ENCODE data around the gene F2. TPM values are rescaled to one million over a fixed set of nuclear protein-coding genes. Genes with fewer than 3 reads are reported as not detected.
"Not testable (repeated sequence)": the region's sequence is repeated elsewhere in the genome, so short reads cannot be mapped to it uniquely, and the experiment has no call there.

Gene F2
- total RNA-seq (2014; rRNA removed; shearing (Covaris generic)), result 0.06 and 0.15 TPM in 2 replicates

- no peak within 1 kb of the TSS for H3K4me3 ChIP-seq
- no peaks in the 10 kb centered on the region for H3K27me3 ChIP-seq
- no peak within 1 kb of the TSS for H3K27ac ChIP-seq
- H3K36me3 ChIP-seq, result no peaks in the 10 kb centered on the region
- DNase-seq, result no peak
- peaks cover 8% of the 10 kb centered on the region for H3K4me1 ChIP-seq
- no peaks in the 10 kb centered on the region for H3K9me3 ChIP-seq (replicated peaks)
Observed at GRCh38 chr11:46719048-46719542, at the start of gene F2. F2 (plus strand) TSS chr11:46719213; CDS start chr11:46719236, 23 bp downstream.

- DNase-seq, result peak in 1 of 2 experiments; percentile 31
Observed at GRCh38 chr11:46669711-46670139, 49.3 kb upstream of the F2 start.

DNA sequence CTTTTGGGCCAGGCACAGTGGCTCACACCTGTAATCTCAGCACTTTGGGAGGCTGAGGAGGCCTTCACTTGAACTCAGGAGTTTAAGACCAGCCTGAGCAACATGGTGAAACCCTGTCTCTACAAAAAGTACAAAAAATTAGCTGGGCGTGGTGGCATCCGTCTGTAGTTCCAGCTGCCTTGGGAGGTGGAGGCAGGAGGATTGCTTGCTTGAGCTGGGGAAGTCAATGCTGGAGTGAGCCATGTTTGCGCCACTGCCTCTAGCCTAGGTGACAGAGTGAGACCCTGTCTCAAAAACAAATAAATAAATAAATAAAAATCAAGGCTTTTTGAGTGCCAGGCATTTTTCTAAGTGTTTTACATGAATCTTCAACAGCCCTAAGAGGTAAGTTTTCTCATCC is 48.5 kb upstream of the F2 start:
- H3K4me1 ChIP-seq, result peaks cover 23% of the 10 kb centered on the region
- peaks cover 40% of the 10 kb centered on the region for H3K36me3 ChIP-seq
- H3K9me3 ChIP-seq (replicated peaks); DNase-seq; H3K4me3 ChIP-seq; H3K27ac ChIP-seq; H3K27me3 ChIP-seq: not testable (repeated sequence)

More at GRCh38 chr11:46669711-46670139, 49.3 kb upstream of the F2 start:
- Histone ChIP-seq H3K27me3 (no peaks in the 10 kb centered on the region), H3K9me3 (replicated peaks) (no peaks in the 10 kb centered on the region), H3K4me3 (no peak overlapping the region), H3K4me1 (peaks cover 19% of the 10 kb centered on the region), H3K27ac (no peak overlapping the region), H3K36me3 (peaks cover 42% of the 10 kb centered on the region)

- Histone ChIP-seq H3K4me3 (no peak overlapping the region), H3K27me3 (no peaks in the 10 kb centered on the region), H3K27ac (no peak overlapping the region), H3K9me3 (replicated peaks) (no peaks in the 10 kb centered on the region), H3K4me1 (peaks cover 36% of the 10 kb centered on the region), H3K36me3 (peaks cover 28% of the 10 kb centered on the region)
- DNase-seq, result no peak
Observed at GRCh38 chr11:46671958-46672315, 47.1 kb upstream of the F2 start.

DNA sequence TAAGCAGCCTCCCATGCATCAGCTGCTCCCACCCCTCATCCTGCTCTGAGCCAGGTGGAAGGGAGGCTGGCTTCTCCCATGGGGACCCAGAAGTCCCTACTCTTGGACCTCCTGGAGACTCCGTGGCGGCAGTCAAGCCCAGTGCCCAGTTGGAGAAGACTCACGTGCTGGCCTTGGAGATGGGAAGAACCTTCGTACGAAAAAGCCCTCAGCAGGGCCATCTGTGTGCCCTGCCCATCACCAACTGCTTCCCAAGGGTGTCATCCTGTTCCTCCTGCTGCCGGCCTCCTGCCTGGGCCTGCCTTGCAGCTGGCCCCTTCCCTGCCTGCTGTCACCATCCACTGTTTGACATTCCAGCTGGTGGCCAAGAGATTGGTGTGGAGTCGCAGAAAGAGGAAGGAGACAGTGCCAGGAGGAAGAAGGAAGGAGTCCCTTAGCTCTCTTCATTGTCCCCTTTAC is 46.6 kb upstream of the F2 start:
- Histone ChIP-seq H3K27ac (no peak overlapping the region), H3K9me3 (replicated peaks) (no peaks in the 10 kb centered on the region), H3K4me3 (no peak overlapping the region), H3K36me3 (peaks cover 28% of the 10 kb centered on the region), H3K4me1 (peaks cover 37% of the 10 kb centered on the region), H3K27me3 (no peaks in the 10 kb centered on the region)
- DNase-seq, result no peak

DNA sequence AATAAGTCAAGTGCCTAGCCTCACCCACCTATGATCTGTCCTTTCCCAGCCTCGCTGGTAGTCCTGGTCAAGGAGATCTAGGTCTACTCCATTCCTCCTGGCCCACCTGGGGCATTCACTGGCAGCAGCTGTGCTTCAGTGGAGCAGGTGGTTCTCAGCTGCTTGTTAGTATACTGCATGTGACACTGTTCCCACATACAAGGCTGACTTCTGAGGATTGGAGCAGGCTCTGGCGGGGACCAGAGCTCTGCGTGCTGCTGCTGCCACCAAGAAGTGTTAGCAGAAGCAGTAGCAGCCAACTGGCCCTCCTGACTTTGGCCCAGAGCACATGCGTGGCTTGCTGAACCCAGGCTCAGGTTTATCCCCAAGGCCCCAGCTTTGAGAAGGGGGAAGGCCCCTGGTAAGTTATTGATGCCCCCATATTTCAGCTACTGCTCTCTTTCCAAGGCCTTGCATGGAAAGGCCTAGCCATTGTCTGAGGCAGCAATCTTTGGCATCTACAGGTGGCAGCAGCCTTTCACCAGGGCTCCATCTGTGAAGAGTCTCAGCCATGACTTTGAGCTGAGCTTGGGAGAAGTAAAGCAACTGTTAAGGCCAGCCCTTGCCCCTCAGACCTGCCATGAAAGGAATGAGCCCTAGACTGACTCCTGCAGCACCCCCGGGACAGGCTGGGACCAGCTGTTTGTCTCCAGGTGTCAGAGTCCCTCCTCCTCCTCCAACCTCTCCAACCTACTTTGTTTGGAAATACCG is 45.1 kb upstream of the F2 start:
- Histone ChIP-seq H3K4me1 (peaks cover 37% of the 10 kb centered on the region), H3K27ac (peak overlapping the region; percentile 83; the same call in 1 of the 2 replicates), H3K9me3 (replicated peaks) (no peaks in the 10 kb centered on the region), H3K27me3 (no peaks in the 10 kb centered on the region), H3K36me3 (peaks cover 21% of the 10 kb centered on the region), H3K4me3 (no peak overlapping the region)
- peak in 1 of 2 experiments; percentile 34 for DNase-seq

- Histone ChIP-seq H3K4me3 (no peak overlapping the region), H3K27me3 (no peaks in the 10 kb centered on the region), H3K27ac (peak overlapping the region; percentile 83), H3K9me3 (replicated peaks) (no peaks in the 10 kb centered on the region), H3K4me1 (peaks cover 37% of the 10 kb centered on the region), H3K36me3 (peaks cover 13% of the 10 kb centered on the region)
- DNase-seq, result peak; percentile 98 to 99
Observed at GRCh38 chr11:46674463-46675287, 44.3 kb upstream of the F2 start.

GRCh38 chr11:46675288-46675851 is 43.6 kb upstream of the F2 start:
- peak; percentile 75 to 84 for DNase-seq

GRCh38 chr11:46675949-46676348 is 43.1 kb upstream of the F2 start:
- no peak overlapping the region for H3K4me3 ChIP-seq
- H3K27me3 ChIP-seq, result no peaks in the 10 kb centered on the region
- H3K27ac ChIP-seq, result peak overlapping the region; percentile 83
- H3K36me3 ChIP-seq, result peaks cover 10% of the 10 kb centered on the region; the same call in 1 of the 2 replicates
- H3K4me1 ChIP-seq, result peaks cover 34% of the 10 kb centered on the region
- no peak for DNase-seq
- no peaks in the 10 kb centered on the region for H3K9me3 ChIP-seq (replicated peaks)

More at GRCh38 chr11:46675288-46675851, 43.6 kb upstream of the F2 start:
- Histone ChIP-seq H3K9me3 (replicated peaks) (no peaks in the 10 kb centered on the region), H3K4me3 (no peak overlapping the region), H3K4me1 (peaks cover 37% of the 10 kb centered on the region), H3K27ac (peak overlapping the region; percentile 83), H3K36me3 (peaks cover 13% of the 10 kb centered on the region), H3K27me3 (no peaks in the 10 kb centered on the region)

- Histone ChIP-seq H3K4me1 (peaks cover 34% of the 10 kb centered on the region), H3K27ac (no peak overlapping the region), H3K36me3 (peaks cover 8% of the 10 kb centered on the region; the same call in 1 of the 2 replicates), H3K27me3 (no peaks in the 10 kb centered on the region), H3K4me3 (no peak overlapping the region), H3K9me3 (replicated peaks) (no peaks in the 10 kb centered on the region)
- no peak for DNase-seq
Observed at GRCh38 chr11:46676436-46677158, 42.4 kb upstream of the F2 start.

DNA sequence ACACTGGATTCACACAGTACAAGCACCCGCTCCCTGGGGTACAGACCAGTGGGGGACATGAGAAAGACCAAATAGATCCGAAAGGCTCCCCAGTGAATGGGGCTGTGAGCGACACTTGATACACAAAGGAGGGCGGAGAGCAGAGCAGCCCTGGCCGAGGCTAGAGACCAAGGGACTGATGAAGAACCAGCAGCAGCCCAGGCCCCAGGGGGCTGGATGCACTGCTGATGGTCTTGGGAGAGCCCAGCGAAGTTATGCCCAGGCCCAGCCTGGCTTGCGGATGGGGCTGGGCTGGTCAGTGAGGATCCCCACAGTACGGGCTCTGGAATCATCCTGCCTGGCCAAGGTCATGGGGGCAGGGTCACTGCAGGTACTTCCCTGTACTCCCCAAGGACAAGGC is 41.8 kb upstream of the F2 start:
- Histone ChIP-seq H3K36me3 (peaks cover 8% of the 10 kb centered on the region; the same call in 1 of the 2 replicates), H3K9me3 (replicated peaks) (no peaks in the 10 kb centered on the region)

GRCh38 chr11:46677991-46678740 is 40.8 kb upstream of the F2 start:
- Histone ChIP-seq H3K27me3 (no peaks in the 10 kb centered on the region), H3K9me3 (replicated peaks) (no peaks in the 10 kb centered on the region), H3K4me3 (no peak overlapping the region), H3K36me3 (0 out of 2 replicates have a peak, but pooled peaks cover 8% of the 10 kb centered on the region), H3K27ac (no peak overlapping the region), H3K4me1 (peaks cover 33% of the 10 kb centered on the region)
- no peak for DNase-seq

More for the DNA sequence above, 41.8 kb upstream of the F2 start:
- H3K27ac ChIP-seq, result no peak overlapping the region
- DNase-seq, result no peak
- H3K4me1 ChIP-seq, result peaks cover 34% of the 10 kb centered on the region
- H3K27me3 ChIP-seq, result no peaks in the 10 kb centered on the region
- no peak overlapping the region for H3K4me3 ChIP-seq

DNA sequence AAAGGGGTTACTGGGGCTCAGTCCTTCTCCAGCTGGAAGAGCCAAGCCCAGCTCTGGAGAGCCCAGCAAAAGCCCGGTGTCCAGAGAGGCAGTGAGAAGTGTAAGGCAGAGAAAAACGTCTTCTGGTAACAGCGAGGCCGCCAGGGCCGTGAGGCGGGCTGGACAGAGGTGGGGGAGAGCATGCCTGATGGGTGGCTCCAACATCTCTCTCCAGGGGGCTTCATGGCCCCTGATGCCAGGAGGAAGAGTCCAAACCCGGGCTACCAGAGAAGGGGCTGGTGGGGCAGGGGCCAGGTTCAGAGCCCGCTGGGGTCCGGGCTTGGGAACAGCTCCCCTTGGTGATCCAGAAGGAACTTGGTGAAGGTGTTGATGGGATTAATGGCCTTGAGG is 40.3 kb upstream of the F2 start:
- no peak overlapping the region for H3K27ac ChIP-seq
- H3K4me1 ChIP-seq, result peaks cover 28% of the 10 kb centered on the region
- 0 out of 2 replicates have a peak, but pooled peaks cover 8% of the 10 kb centered on the region for H3K36me3 ChIP-seq
- no peak for DNase-seq
- no peaks in the 10 kb centered on the region for H3K9me3 ChIP-seq (replicated peaks)
- no peak overlapping the region for H3K4me3 ChIP-seq
- H3K27me3 ChIP-seq, result no peaks in the 10 kb centered on the region
